NCI-H128 (cell line): ENCODE results near the gene SELPLG.
"Not testable (repeated sequence)": the region's sequence is repeated elsewhere in the genome, so short reads cannot be mapped to it uniquely, and the experiment has no call there.

Source experiments
- DNase-seq: peaks from one replicate; lab custom pipeline; 2025; ENCODE audit not compliant: unreplicated experiment; lab: John Stamatoyannopoulos, UW

The SELPLG gene

DNA sequence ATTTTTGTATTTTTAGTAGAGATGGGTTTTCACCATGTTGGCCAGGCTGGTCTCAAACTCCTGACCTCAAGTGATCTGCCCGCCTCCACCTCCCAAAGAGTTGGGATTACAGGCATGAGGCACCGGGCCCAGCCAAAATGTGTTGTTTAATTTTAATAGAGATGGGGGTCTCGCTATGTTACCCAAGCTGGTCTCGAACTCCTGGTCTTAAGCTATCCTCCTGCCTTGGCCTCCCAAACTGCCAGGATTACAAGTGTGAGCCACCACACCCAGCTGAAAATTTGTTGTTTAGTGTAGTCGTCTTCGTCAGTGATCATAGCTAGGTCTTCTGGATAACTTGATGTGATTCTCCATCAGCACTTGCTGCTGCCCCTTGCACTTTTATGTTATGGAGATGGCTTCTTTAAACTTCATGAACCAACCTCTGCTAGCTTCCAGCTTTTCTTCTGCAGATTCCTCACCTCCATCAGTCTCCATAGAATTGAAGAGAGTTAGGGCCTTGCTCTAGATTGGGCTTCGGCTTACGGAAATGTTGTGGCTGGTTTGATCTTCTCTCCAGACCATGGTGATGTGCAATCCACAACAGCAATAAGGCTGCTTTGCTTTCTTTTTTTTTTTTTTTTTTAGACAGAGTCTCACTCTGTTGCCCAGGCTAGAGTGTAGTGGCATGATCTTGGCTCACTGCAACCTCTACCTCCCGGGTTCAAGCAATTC lies 58.3 kb downstream of the SELPLG start:
- no peak for DNase-seq

- DNase-seq: not testable (repeated sequence)
Observed at GRCh38 chr12:108574276-108574675, 59.4 kb downstream of the SELPLG start.

GRCh38 chr12:108573317-108573716 lies 60.4 kb downstream of the SELPLG start:
- no peak for DNase-seq

DNA sequence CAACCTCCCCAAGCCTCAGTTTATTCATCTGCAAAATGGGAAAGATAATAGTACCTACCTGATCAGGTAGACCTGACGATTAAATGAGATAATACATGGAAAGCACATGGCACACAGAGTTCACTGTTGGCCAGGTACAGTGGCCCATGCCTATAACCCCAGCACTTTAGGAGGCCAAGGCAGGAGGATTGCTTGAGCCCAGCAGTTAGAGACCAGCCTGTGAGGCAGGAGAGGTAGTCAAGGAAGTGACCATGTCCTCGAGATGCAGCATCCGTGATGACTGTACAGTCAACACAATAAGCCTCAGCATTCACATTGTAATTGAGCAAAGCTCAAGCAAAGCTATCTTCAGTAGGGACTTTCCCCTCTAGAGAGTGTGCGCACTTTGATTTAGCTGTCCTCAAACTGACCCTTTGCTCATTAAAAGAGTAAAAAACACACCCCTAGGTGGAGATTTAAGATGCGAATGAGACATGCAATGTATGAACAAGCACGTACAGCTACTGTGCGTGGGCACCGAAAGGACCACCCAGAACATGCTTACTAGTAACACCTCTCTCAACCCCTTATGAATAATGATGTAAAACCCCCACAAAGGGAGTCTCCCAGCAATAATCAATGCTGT lies 61.4 kb downstream of the SELPLG start:
- no peak for DNase-seq
